Heart left ventricle (tissue), 13 donors: ENCODE measurements around the gene PLCB4.

Source experiments
- CTCF ChIP-seq, 12 donors: fragments of 200-600 bp; sonication (generic) in 4 of 12; IDR thresholded peaks; one replicate each; pipeline versions ENCODE4 v1.5.0 to v1.8.0; 2018 to 2022; ENCODE audit warnings: antibody characterized with exemption in 12 of 12, mild to moderate bottlenecking in 5 of 12
- POLR2A ChIP-seq, 2 donors: fragments of 450-650 bp; IDR thresholded peaks; one replicate each; pipeline ENCODE4 v1.6.1; 2017; ENCODE audit warnings: antibody characterized with exemption in 2 of 2, mild to moderate bottlenecking in 2 of 2, moderate library complexity in 2 of 2
- donor health status: ischemic (EF 13 %, LVEDD 7.1; RV severe dilation, severe dysfunction).
- donor health status: DM: no; HTN: yes; CAD: no.
- donor health status: DM: no; HTN: no; CAD: no.
- donor health status: ischemic (EF 25% LVEDD 6.9; RV normal size, moderate dysfunction).
- donor health status: ischemic (EF 25% LVEDD 5.7; RV mildly dilated, moderate dysfunction).
- donor health status: ischemic (EF 35%, LVEDD 5.7; RV mildly dilated, moderate dysfunction).
- donor health status: nonischemic (EF 11% LVEDD 7.7; RV severe dilation, severe dysfunction).
- donor health status: DM: yes; HTN: yes; CAD: no.
- donor health status: PGD.
- donor health status: ischemic (EF 29% LVEDD 5.4; RV normal size, mild dysfunction).
- donor health status: nonischemic (EF 23%, LVEDD 6.1; RV moderate dilation, normal function).

DNA sequence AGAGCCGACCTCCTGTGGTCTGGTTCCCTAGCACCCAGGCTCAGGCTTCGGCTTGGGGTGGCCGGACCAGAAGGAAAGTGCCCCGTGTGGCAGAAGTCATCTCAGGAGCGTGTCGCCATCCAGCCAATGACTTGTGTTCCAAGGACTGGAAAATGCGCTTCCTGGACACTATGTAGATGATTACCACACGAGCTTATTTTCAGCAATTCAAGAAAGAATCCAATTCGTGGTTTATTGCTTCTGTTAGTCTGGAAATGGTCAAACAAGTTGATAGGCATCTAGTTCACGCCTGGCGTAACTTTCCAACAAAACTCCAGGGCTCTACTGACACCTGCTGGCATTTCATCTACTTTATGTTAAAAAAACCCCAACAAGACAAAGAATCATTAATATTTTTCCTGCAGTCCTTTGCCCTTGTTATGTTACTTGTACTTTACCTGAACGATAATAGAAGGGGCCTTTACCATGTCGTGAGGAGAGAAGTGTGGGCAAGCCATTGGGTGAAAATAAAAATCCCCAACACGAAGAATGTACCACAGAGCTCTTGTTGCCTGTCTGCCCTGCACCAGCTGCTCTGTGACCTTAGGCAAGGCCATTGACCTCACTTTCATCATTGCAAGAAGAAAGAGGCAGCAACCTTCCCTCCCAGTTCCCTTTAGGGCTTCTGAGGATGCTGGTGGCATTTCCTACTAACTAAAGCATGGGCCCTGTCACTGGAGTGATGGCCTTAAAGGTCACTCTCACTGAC is 290.8 kb downstream of the PLCB4 start:
- peak; percentile 27 to 74 (median 60) for TF ChIP-seq CTCF (IDR thresholded peaks at IDR 0.05)
- TF ChIP-seq POLR2A (IDR thresholded peaks at IDR 0.05) = no peak
